Erythroblast (primary cell): ENCODE measurements around the gene NT5DC2.

Experiments
- GATA1 ChIP-seq: IDR thresholded peaks from 2 replicates; pipeline ENCODE4 v1.6.1; 2011; ENCODE audit warnings: low read depth, mild to moderate bottlenecking, control low read depth, low read length, moderate library complexity
- POLR2A ChIP-seq: IDR thresholded peaks from 2 replicates; pipeline ENCODE4 v1.6.1; 2011; ENCODE audit warnings: mild to moderate bottlenecking, low read length

DNA sequence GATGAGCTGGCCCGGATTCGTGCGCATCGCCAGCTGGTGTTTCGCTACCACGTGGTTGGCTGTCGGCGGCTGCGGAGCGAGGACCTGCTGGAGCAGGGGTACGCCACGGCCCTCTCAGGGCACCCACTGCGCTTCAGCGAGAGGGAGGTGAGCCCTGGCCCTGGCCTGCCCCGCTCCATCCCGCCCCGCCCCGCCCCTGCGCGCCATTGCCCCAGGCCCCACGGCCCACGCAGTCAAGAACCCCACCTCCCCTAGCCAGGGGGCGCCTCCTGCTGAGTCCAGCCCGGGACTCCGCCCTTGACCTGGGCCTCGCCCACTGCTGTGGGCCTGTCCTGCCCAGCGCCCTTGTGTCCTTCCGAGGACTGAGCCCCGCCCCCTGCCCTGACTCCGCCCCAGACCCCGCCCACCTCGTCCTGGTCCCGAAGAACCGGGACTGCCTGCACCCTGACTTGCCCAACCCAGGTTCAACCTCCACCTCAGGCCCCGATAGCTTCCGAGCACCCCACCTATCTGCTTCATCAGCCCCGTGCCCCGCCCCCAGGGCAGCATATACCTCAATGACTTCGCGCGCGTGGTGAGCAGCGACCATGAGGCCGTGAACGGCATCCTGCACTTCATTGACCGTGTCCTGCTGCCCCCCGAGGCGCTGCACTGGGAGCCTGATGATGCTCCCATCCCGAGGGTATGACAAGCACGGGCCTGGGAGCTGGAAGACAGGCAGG, 14.8 kb downstream of the NT5DC2 start:
- TF ChIP-seq POLR2A (no peak), GATA1 (no peak)
